GM10266 (cell line): ENCODE measurements around the gene DUSP16.

Experiments
- DNase-seq: peaks from one replicate; pipeline ENCODE4 v3.0.0; 2012; ENCODE audit errors: extremely low spot score
- TF ChIP-seq, protein P1 (sequence below): IDR thresholded peaks from 2 replicates; pipeline ENCODE4 v1.5.1; 2012; ENCODE audit warnings: mild to moderate bottlenecking, low read depth; ENCODE audit not compliant: control insufficient read depth, insufficient read depth; ENCODE audit errors: missing control alignments

Gene DUSP16

DNA sequence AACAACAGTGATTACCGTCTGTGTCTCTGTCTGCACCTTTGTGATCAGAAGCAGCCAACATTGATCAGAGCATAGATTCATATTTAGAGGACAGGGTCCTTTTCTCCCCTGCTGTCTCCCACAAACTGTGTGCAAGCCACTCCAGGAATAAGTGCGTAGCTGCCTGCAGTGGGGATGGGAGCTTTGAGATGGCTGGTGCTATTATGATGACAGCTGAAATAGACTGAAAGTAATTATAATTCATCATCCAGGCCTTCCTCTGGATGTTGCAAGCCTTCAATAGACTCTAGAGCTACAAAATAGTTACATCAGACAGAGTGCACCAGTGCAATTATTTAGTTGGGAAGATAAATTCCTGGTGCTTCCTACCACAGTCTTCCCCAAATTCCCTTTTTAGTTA lies 137.7 kb downstream of the DUSP16 start:
- no peak for DNase-seq
- TF ChIP-seq, protein P1, sequence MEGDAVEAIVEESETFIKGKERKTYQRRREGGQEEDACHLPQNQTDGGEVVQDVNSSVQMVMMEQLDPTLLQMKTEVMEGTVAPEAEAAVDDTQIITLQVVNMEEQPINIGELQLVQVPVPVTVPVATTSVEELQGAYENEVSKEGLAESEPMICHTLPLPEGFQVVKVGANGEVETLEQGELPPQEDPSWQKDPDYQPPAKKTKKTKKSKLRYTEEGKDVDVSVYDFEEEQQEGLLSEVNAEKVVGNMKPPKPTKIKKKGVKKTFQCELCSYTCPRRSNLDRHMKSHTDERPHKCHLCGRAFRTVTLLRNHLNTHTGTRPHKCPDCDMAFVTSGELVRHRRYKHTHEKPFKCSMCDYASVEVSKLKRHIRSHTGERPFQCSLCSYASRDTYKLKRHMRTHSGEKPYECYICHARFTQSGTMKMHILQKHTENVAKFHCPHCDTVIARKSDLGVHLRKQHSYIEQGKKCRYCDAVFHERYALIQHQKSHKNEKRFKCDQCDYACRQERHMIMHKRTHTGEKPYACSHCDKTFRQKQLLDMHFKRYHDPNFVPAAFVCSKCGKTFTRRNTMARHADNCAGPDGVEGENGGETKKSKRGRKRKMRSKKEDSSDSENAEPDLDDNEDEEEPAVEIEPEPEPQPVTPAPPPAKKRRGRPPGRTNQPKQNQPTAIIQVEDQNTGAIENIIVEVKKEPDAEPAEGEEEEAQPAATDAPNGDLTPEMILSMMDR: no peak
